22Rv1 (cell line): Measurements from ENCODE around the gene NAA10.

Source experiments
- CTCF ChIP-seq: fragments of 450-650 bp; IDR thresholded peaks from 2 replicates; pipeline ENCODE4 v1.5.1; 2017; ENCODE audit warnings: mild to moderate bottlenecking
- ZFX ChIP-seq: fragments of 450-650 bp; IDR thresholded peaks from 2 replicates; pipeline ENCODE4 v1.6.1; 2017; ENCODE audit warnings: antibody characterized with exemption, borderline replicate concordance

GRCh38 chrX:153971450-153972367 lies 36.9 kb upstream of the NAA10 start, which contains the start of gene HCFC1:
- no peak for TF ChIP-seq CTCF
- TF ChIP-seq ZFX = no peak
